Activated T-cell treated with anti-CD3 and anti-CD28 coated beads, Interleukin-2, amount 50 U/mL, for 1 hour (primary cell): ENCODE measurements around the gene RRP1.
A peak's percentile ranks its signal among the peaks of the same experiment; 100 is the strongest.

Experiments used
- DNase-seq: peaks from one replicate; pipeline ENCODE4 v3.0.0-alpha.2; 2020

Gene RRP1

GRCh38 chr21:43803558-43804300, 14.4 kb downstream of the RRP1 start:
- DNase-seq: no peak

DNA sequence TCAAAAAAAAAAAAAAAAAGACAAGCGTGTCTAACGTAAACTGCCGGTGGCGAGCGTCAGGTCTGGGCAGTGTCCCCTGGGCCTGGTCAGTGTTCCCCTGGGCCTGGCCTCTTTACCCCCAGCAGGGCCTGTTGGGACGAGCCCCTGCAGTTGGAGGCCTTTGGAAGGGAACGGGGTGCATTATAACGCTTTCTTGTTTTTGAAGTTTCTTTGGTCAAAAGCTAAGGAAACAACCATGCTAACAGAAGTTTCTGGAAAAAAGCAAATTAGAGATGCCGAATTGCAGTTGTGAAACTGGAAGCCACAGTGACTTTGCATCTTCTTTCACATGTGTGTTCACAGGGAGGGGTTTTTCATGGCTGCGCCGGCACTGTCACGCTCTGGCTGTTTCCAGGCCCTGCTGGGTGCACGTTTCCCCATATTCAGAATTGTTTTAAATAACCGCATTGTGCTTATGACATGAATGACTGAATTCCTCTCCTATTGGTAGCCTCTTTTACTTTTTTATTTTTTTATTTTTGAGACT, 16.0 kb downstream of the RRP1 start:
- no peak for DNase-seq

DNA sequence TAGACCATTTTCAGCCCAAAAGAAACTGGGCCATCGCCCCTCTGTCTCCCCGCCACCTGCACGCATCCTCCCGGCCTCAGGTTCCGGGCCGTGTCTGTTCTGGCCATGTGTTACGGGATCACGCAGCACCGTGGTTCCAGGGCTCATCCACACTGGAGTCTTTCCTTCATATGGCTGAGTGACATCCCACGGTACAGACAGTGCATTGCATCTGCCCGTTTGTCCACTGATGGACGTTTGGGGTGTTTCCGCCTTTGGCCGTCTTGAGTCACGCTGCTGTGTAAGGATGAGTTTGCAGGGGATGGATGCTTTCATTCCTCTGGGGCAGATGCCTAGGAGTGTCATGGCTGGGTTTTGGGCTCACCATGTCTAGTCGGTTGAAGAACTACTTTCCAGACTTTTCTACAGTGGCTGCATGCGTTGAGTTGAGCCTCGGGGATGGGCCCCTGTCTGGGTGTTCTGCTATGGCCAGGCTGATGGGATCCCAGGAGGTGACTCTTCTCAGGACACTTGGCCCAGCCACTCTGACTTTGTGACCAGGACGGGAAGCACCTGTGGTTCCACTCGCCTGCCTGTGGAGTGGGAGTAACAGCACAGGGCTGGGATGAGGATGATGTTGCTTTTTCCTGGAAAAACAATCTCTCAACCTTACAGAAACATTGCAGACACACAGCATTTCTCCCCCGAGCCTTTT, 16.8 kb downstream of the RRP1 start:
- DNase-seq: no peak

DNA sequence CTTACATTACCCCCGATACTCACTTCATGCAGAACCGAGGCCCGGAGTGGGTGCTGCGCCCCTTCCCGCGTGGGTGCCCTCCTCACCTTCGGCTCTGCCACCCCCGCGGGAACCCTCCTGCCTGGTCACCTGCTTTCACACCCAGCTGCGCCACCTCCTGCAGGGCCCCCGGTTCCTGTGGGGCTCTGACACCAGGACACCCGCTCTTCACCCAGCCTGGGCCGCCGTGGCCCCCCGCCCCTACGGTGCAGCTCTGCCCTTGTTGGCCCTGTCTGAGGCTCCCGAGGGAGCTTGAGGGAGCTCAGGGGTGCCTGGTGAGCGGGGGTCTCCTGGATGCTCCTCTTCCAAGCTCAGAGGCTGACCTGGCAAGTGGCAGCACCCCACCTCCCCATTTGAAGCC, 19.0 kb downstream of the RRP1 start:
- DNase-seq: no peak

GRCh38 chr21:43808832-43809251, 19.5 kb downstream of the RRP1 start:
- DNase-seq: no peak

DNA sequence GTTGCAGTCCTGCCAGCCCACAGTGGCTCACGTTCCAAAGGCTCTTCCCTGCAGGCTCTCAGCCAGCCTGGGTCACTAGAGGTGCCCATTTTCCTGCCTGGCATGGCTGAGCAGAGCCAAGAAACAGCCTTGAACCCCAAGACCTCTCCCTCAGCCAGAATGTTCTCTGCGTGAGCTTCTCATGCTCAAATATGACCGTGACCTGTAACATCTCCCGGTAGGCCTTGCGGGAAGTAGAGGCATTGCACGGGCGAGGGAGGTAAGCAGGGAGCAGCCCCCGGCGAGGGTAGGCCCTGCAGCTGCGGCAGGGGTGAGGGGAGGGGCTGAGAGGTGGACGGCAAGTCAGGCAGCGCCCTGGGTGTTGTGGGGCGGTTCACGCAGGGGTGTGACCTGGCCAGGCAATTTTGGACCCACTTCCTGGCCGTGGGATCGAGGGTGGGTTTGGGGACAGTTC, 20.0 kb downstream of the RRP1 start:
- DNase-seq: no peak

- no peak for DNase-seq
Measured at GRCh38 chr21:43809853-43810504, 20.6 kb downstream of the RRP1 start.

GRCh38 chr21:43810505-43811261, 21.3 kb downstream of the RRP1 start:
- DNase-seq: peak; percentile 92

- DNase-seq: no peak
Measured at GRCh38 chr21:43811262-43812105, 22.1 kb downstream of the RRP1 start.

DNA sequence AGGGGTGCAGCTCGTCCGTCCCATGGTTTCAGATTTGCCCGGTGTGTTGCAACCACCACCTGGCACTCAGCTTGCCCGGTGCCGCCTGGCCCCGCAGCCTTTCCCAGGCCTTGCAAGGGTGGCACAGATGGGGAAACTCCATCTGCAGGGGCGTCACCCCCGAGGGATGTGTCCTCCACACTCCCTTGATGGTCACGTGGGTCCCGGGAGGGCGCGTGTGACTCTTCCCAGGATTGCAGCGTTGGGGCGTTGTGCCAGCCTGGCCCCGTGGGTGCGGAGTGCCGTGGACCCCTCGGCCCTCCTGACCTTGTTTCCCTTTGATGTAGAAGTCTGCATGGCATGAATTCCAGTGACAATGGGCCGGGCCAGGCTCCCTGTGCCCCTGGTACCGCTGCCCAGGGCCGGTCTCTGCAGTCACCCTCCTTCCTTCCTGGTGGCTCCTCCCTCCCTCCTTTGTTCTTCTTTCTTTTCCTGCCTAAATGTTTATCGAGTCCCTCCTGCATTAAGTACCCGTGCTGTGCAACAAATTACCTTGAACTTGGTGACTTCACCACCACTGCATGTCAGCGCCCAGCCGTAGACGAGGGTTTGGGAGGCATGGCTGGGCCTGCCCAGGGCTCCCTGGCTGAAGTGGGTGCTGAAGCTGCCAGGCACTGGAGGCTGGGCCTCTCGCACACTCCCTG, 22.9 kb downstream of the RRP1 start:
- no peak for DNase-seq

GRCh38 chr21:43812957-43813655, 23.7 kb downstream of the RRP1 start:
- no peak for DNase-seq

DNA sequence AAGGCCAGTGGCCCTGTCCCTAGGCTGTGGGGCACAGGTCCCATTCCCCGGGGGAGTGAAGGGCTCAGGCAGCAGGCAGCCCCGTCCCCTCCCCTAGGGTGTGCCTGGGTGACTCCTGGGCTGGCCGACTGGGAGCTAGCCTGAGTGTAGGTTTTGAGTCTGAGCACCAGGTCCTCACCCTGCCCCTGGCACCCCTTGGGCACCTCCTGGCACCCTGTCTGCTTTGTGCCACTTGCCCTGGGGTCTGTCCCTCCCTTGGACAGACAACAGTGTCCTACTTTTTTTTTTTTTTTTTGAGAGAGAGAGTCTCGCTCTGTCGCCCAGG, 24.2 kb downstream of the RRP1 start:
- no peak for DNase-seq

DNA sequence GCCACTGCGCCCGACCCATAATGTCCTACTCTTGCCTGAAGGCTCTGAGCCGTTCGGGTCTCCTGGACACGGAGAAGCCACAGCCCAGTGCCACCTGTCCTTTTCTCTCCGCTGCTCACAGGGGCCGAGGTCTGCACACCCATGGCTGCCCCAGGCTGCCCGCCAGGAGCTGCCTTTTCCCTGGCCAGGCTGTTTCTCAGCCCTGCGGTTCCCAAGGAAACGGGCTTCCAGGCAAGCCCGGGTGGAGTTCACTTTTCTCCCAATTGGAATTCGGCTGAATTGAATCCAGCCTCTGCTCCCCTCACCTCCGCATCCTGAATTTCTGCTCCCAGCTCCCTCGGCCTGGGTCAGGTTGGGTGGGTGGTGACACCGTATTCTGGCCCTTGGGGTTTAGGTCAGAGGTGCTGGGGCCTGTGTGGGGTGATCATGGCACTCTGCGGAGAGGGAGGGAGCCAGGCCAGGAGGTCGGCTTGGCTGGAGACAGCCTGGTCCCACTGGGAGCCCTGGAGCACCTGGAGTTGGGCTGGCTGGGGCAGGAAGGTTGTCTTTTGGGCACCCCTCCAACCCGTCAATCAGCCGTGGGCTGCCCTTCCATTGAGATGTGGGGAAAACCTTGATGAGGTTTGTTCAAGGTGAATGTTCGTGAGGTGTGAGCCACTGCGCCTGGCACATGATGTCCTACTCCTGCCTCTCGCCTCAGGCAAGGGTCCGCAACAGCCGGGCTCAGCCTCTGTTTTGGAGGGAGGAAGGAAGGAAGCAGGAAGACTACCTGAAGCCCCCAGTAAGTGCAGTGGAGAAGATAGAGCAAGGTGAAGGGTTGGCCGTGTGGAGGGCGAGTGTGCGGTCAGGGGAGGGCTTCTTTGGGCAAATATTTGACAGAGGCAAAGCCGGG, 25.1 kb downstream of the RRP1 start:
- DNase-seq: no peak

DNA sequence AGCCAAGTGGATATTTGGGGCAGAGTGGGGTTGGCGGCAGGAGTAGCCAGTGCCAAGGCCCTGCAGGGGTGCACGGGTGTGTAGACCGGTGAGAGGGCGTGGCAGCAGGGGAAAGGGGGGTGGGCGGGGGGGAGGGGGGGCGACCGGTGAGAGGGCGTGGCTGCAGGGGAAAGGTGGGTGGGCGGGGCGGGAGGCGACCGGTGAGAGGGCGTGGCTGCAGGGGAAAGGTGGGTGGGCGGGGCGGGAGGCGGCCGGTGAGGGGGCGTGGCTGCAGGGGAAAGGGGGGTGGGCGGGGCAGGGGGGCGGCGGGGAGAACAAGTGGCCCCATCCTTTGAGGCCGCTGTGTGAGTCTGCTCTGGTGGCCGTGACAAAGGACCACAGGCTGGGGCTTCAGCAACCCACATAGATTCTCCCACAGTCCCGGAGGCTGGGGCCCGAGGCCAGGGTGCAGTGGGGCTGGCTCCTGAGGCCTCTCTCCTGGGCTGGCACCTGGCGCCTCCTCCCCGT, 25.8 kb downstream of the RRP1 start:
- DNase-seq: no peak

DNA sequence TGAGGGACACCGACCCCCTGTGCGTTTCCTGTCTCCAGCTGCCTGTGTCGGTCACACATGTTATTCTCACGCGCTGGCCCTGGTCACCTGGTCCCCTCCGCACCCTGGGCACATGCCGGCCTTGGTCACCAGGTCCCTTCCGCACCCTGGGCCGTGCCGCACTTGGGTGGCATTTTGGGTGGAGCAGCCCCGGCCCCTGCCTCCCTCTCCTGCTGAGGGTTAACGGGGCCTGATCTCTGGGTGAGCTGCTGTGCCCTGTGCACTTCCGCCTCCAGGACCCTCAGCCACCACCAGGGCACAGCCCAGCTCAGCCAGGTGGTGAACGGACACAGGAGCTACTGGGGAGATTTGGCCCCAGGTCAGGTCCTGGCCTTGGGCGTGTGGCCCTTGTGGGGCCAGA, 26.6 kb downstream of the RRP1 start:
- DNase-seq: no peak

DNA sequence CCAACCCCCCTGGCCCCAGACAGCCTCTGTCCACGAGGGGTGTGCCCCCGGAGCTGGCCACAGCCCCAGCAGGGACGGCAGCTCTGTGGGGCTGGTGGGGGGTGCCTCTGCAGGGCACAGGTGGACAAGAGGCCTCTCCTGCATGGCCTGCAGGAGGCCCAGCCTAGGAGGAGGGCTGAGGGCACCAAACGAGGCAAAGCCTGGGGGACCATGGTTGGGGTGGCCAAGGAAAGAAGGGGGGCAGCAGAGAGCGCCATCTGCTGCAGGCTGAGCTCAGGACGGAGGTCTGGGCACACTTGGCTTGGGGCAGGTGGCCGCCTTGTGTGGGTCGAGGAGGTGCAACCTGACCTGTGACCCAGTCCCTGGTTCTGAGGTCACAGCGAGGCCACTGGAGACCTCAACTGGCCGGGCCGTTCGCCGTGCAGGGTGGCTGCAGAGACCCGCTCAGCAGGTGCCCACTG, 27.3 kb downstream of the RRP1 start:
- DNase-seq: no peak

GRCh38 chr21:43817157-43818086, 28.0 kb downstream of the RRP1 start:
- no peak for DNase-seq

GRCh38 chr21:43818685-43819084, 29.3 kb downstream of the RRP1 start:
- no peak for DNase-seq
